Calu3 (cell line): ENCODE results near the gene RBFOX2. TPM values are rescaled to one million over a fixed set of nuclear protein-coding genes. Genes with fewer than 3 reads are reported as not detected.
A peak's percentile ranks its signal among the peaks of the same experiment; 100 is the strongest.

Experiments used
- BruUV-seq: library from RNA; stranded (reverse); fragments of 400-500 nt; replicated peaks from 2 replicates; lab custom pipeline; 2021; lab: Mats Ljungman, UMichigan
- CTCF ChIA-PET: fragments of 300-600 bp; sonication (Branson Sonifier 250); formaldehyde crosslinking; loops from one replicate; lab custom pipeline; 2022; ENCODE audit warnings: antibody characterized with exemption; lab: Charles Lee
- DNase-seq: peaks from one replicate; pipeline ENCODE4 v3.0.0; 2022
- H3K27ac Mint-ChIP-seq: one replicate; pipeline ENCODE4 v1.8.0; 2022; ENCODE audit warnings: mixed read lengths; ENCODE audit not compliant: unreplicated experiment
- H3K27me3 Mint-ChIP-seq: one replicate; pipeline ENCODE4 v1.8.0; 2022; ENCODE audit warnings: mixed read lengths; ENCODE audit not compliant: unreplicated experiment
- H3K36me3 Mint-ChIP-seq: one replicate; pipeline ENCODE4 v1.8.0; 2022; ENCODE audit warnings: mild to moderate bottlenecking, moderate library complexity, mixed read lengths; ENCODE audit not compliant: insufficient read depth, unreplicated experiment
- H3K4me1 Mint-ChIP-seq: one replicate; pipeline ENCODE4 v1.8.0; 2022; ENCODE audit warnings: mild to moderate bottlenecking, low read depth, mixed read lengths; ENCODE audit not compliant: unreplicated experiment
- H3K4me3 Mint-ChIP-seq: one replicate; pipeline ENCODE4 v1.8.0; 2022; ENCODE audit warnings: mild to moderate bottlenecking, low read depth, moderate library complexity, mixed read lengths; ENCODE audit not compliant: unreplicated experiment
- H3K9me3 Mint-ChIP-seq: one replicate; pipeline ENCODE4 v1.8.0; 2022; ENCODE audit warnings: low read depth, mixed read lengths; ENCODE audit not compliant: unreplicated experiment
- CTCF ChIP-seq: fragments of 200-600 bp; IDR thresholded peaks from one replicate; pipeline ENCODE4 v1.8.0; 2022; ENCODE audit warnings: antibody characterized with exemption; ENCODE audit not compliant: unreplicated experiment
- intact Hi-C: fragments of 100-400 bp; cut with micrococcal nuclease; formaldehyde crosslinking; loops from one replicate; pipeline ENCODE4 v1.10.0; 2022; ENCODE audit not compliant: unreplicated experiment
- total RNA-seq: library from RNA; stranded (reverse); gene quantifications from 2 replicates; pipeline ENCODE4 v1.2.3, GENCODE V29; 2022

RBFOX2 gene
- total RNA-seq, 1 experiment from 2014 or later: 63.1 TPM

DNA sequence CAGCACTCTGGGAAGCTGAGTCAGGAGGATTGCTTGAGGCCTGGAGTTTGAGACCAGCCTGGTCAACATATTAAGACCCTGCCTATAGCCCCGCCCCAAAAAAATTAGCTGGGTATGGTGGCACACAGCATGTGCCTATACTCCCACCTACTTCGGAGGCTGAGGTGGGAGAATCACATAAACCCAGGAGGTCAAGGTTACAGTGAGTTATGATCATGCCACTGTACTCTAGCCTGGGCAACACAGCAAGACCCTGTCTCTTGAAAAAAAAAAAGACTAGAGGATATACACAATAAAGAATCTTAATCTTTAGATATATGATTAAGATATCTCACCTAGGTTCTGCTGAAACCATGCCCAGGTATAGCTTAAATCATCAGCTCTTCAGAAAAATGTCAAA lies 174.3 kb downstream of the RBFOX2 start:
- H3K27me3 Mint-ChIP-seq: no peaks in the 10 kb centered on the region
- no peaks in the 10 kb centered on the region for H3K4me1 Mint-ChIP-seq
- H3K27ac Mint-ChIP-seq: no peak overlapping the region
- TF ChIP-seq CTCF: no peak
- intact Hi-C loops: no loop called here
- no peak for DNase-seq
- CTCF ChIA-PET: interaction anchor here (0.5 kb wide), 1 partner anchor 31 kb away, joined by 3 read pairs; no protein-coding TSS in a partner anchor
- no peaks in the 10 kb centered on the region for H3K36me3 Mint-ChIP-seq
- no TSS peak for BruUV-seq
- no peak overlapping the region for H3K4me3 Mint-ChIP-seq
- no peaks in the 10 kb centered on the region for H3K9me3 Mint-ChIP-seq

- Mint-ChIP-seq H3K27me3 (no peaks in the 10 kb centered on the region), H3K9me3 (no peaks in the 10 kb centered on the region)
Observed at GRCh38 chr22:35852076-35852475, 176.5 kb downstream of the RBFOX2 start.

DNA sequence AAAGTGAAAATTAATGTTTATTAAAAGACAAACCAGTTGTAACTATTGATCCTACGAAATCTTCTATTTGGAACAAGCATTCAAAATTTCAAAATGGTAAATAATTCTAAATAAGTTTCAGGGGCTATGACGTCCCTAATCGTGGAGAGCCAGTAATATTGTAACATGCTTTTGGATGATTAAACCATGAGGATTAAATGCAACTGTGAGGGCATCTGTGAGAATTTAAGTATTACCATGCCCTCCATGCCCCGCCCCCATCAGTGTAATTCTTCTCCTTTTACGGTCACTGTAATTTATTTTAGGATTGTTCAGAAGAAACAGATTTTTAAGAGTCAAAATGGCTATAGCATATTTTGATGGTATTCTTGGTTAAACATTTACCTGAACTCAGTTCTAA lies 177.8 kb downstream of the RBFOX2 start:
- Mint-ChIP-seq H3K4me1 (no peaks in the 10 kb centered on the region), H3K27me3 (no peaks in the 10 kb centered on the region), H3K36me3 (no peaks in the 10 kb centered on the region), H3K4me3 (no peak overlapping the region), H3K27ac (no peak overlapping the region), H3K9me3 (no peaks in the 10 kb centered on the region)
- CTCF ChIA-PET: interaction anchor here (1.1 kb wide), 1 partner anchor 16 kb away, joined by 3 read pairs; no protein-coding TSS in a partner anchor
- BruUV-seq: no TSS peak
- no peak for TF ChIP-seq CTCF
- DNase-seq: no peak
- intact Hi-C loops: no loop called here

More at GRCh38 chr22:35852076-35852475, 176.5 kb downstream of the RBFOX2 start:
- intact Hi-C loops: no loop called here
- H3K36me3 Mint-ChIP-seq: no peaks in the 10 kb centered on the region
- H3K4me1 Mint-ChIP-seq: no peaks in the 10 kb centered on the region
- CTCF ChIA-PET: interaction anchor here (0.7 kb wide), 1 partner anchor 50 kb away, joined by 11 read pairs; no protein-coding TSS in a partner anchor
- no peak overlapping the region for H3K27ac Mint-ChIP-seq
- no peak for DNase-seq
- BruUV-seq: no TSS peak
- no peak for TF ChIP-seq CTCF
- H3K4me3 Mint-ChIP-seq: no peak overlapping the region

GRCh38 chr22:35846804-35847203 lies 181.8 kb downstream of the RBFOX2 start:
- H3K27me3 Mint-ChIP-seq: no peaks in the 10 kb centered on the region
- peak overlapping the region; percentile 76 for H3K27ac Mint-ChIP-seq
- intact Hi-C loops: no loop called here
- CTCF ChIA-PET: interaction anchor here (0.6 kb wide), 1 partner anchor 202 kb away, joined by 4 read pairs; no protein-coding TSS in a partner anchor
- no peaks in the 10 kb centered on the region for H3K9me3 Mint-ChIP-seq
- no peak for TF ChIP-seq CTCF
- H3K4me1 Mint-ChIP-seq: peaks cover 31% of the 10 kb centered on the region
- BruUV-seq: no TSS peak
- DNase-seq: no peak
- H3K4me3 Mint-ChIP-seq: peak overlapping the region; percentile 20
- no peaks in the 10 kb centered on the region for H3K36me3 Mint-ChIP-seq
